Pancreas (tissue), 10 donors: ENCODE results near the gene AATK. TPM values are rescaled to one million over a fixed set of nuclear protein-coding genes. Genes with fewer than 3 reads are reported as not detected.

Source experiments
- ATAC-seq, 4 donors: fragments of 200-7000 bp; cut with Tn5 transposase; one replicate each; pipeline versions ENCODE4 v1.8.0 to v1.9.1; 2020; ENCODE audit warnings: mild to moderate bottlenecking in 4 of 4, moderate library complexity in 4 of 4
- DNase-seq, 6 donors: peaks; one replicate each; pipeline ENCODE4 v3.0.0-alpha.2; 2020
- FAIRE-seq: peaks from 2 replicates; lab custom pipeline; 2012; peaks lifted over from hg19 to GRCh38; lab: Jason Lieb, UNC
- H3K27ac ChIP-seq, 4 donors: fragments of 200-600 bp; sonication (generic); 1 replicate in 3 of 4; 2 replicates in 1 of 4; pipeline versions ENCODE4 v1.5.0 to v1.8.0; 2020
- H3K27me3 ChIP-seq, 4 donors: fragments of 200-600 bp; one replicate each; pipeline ENCODE4 v1.8.0; 2021
- H3K36me3 ChIP-seq, 3 donors: fragments of 200-600 bp; sonication (generic) in 1 of 3; one replicate each; pipeline versions ENCODE4 v1.5.0 to v1.8.0; 2020 to 2021
- H3K4me1 ChIP-seq, 3 donors: fragments of 200-600 bp; one replicate each; pipeline ENCODE4 v1.8.0; 2021
- H3K4me3 ChIP-seq, 4 donors: fragments of 200-600 bp; sonication (generic) in 2 of 4; one replicate each; pipeline versions ENCODE4 v1.5.0 to v1.8.0; 2020 to 2021
- H3K9me3 ChIP-seq, 4 donors: fragments of 200-600 bp; one replicate each; pipeline ENCODE4 v1.8.0; 2021
- CTCF ChIP-seq, 4 donors: fragments of 200-600 bp; sonication (generic) in 3 of 4; IDR thresholded peaks; one replicate each; pipeline versions ENCODE4 v1.5.0 to v1.8.0; 2021; ENCODE audit warnings: antibody characterized with exemption in 4 of 4
- WGBS, 2 donors: extraction: QIAGEN DNeasy Blood & Tissue Kit; methylation state at CpG; one replicate each; pipeline ENCODE4 v1.1.7; 2013; 5-methylcytosine and 5-hydroxymethylcytosine counted together
- intact Hi-C, 3 donors: fragments of 100-400 bp; cut with DNase I; formaldehyde crosslinking; loops; one replicate each; pipeline versions ENCODE4 v1.11.1 to v1.14.2; 2022
- polyA plus RNA-seq, 2 donors: library from polyadenylated mRNA; stranded (reverse); fragments of 200-250 nt; gene quantifications; one replicate each; pipeline ENCODE4 v1.2.3, GENCODE V29; 2013
- total RNA-seq, 6 donors: library from RNA; stranded (reverse); fragmentation: NEBNext Ultra II Directional in 4 of 6; extraction: Animal tissue kit (Norgen Biotek cat#: 25700) in 4 of 6; gene quantifications; one replicate each; pipeline versions ENCODE4 v1.2.1 to v1.2.4, GENCODE V29; 2021 to 2023
- donor health status: healthy with polysubstance abuse.
- donor health status: DM: no; HTN: no; CAD: no; lungs with moderate emphysema.
- donor health status: DM: no; HTN: no; CAD: no.
- donor health status: control.
- donor health status: control.
- donor health status: Bipolar disorder and iron deficiency.
- donor health status: DM: yes; HTN: yes; CAD: no.
- donor health status: DM: no; HTN: no; CAD: no.
- donor health status: DM: no; HTN: no; CAD: no.
- donor health status: DM: yes; HTN: yes; CAD: no.

Gene AATK
- total and polyA plus RNA-seq, 8 donors = 24.3 to 49.6 (median 30.1) TPM

- no peaks in the 10 kb centered on the region for H3K27me3 ChIP-seq
- 91 to 93% methylated on average over 12 to 13 of the region's 13 CpGs for WGBS, 2 donors
- no peak for TF ChIP-seq CTCF (IDR thresholded peaks at IDR 0.05)
- no peak overlapping the region for H3K27ac ChIP-seq
- H3K36me3 ChIP-seq = no peaks in the 10 kb centered on the region
- no peak overlapping the region for H3K4me3 ChIP-seq
- intact Hi-C loops = no loop called here
- no peaks in the 10 kb centered on the region for H3K9me3 ChIP-seq
- ATAC-seq (no peak), FAIRE-seq (no peak), DNase-seq (no peak)
- H3K4me1 ChIP-seq = no peaks in the 10 kb centered on the region
Observed at GRCh38 chr17:81137248-81137647, 28.8 kb downstream of the AATK start.

GRCh38 chr17:81136366-81136765, 29.7 kb downstream of the AATK start:
- FAIRE-seq (no peak), DNase-seq (no peak)

GRCh38 chr17:81135505-81136278, 30.3 kb downstream of the AATK start:
- no peaks in the 10 kb centered on the region for H3K9me3 ChIP-seq
- no peaks in the 10 kb centered on the region for H3K27me3 ChIP-seq
- intact Hi-C loops = no loop called here
- H3K27ac ChIP-seq = no peak overlapping the region
- DNase-seq (peak in 1 of 6 donors; percentile 38), ATAC-seq (peak; percentile 20 to 74 (median 39)), FAIRE-seq (no peak)
- no peaks in the 10 kb centered on the region for H3K36me3 ChIP-seq
- no peak overlapping the region for H3K4me3 ChIP-seq
- TF ChIP-seq CTCF (IDR thresholded peaks at IDR 0.05) = no peak
- 79 to 83% methylated on average over 28 of the region's 28 CpGs for WGBS, 2 donors
- H3K4me1 ChIP-seq = no peaks in the 10 kb centered on the region

More at GRCh38 chr17:81136366-81136765, 29.7 kb downstream of the AATK start:
- intact Hi-C loops = no loop called here
- H3K9me3 ChIP-seq = no peaks in the 10 kb centered on the region
- no peak overlapping the region for H3K4me3 ChIP-seq
- no peak for TF ChIP-seq CTCF (IDR thresholded peaks at IDR 0.05)
- H3K27me3 ChIP-seq = no peaks in the 10 kb centered on the region
- 81 to 91% methylated on average over 8 of the region's 8 CpGs for WGBS, 2 donors
- no peak overlapping the region for H3K27ac ChIP-seq
- H3K4me1 ChIP-seq = no peaks in the 10 kb centered on the region
- no peaks in the 10 kb centered on the region for H3K36me3 ChIP-seq
- ATAC-seq = no peak

GRCh38 chr17:81134064-81134781, 31.8 kb downstream of the AATK start:
- intact Hi-C loops = no loop called here
- Histone ChIP-seq H3K4me1 (no peaks in the 10 kb centered on the region), H3K9me3 (no peaks in the 10 kb centered on the region), H3K27ac (no peak overlapping the region), H3K27me3 (no peaks in the 10 kb centered on the region), H3K4me3 (no peak overlapping the region), H3K36me3 (no peaks in the 10 kb centered on the region)
- ATAC-seq = no peak
- 85 to 91% methylated on average over 28 of the region's 28 CpGs for WGBS, 2 donors
- TF ChIP-seq CTCF (IDR thresholded peaks at IDR 0.05) = no peak
- FAIRE-seq = no peak
- DNase-seq = no peak
